Kidney epithelial cell (primary cell): ENCODE measurements around the gene DHX35. TPM values are rescaled to one million over a fixed set of nuclear protein-coding genes. Genes with fewer than 3 reads are reported as not detected.

Experiments used
- DNase-seq: peaks from one replicate; pipeline ENCODE4 v3.0.0-alpha.2; 2010; ENCODE audit warnings: low read depth
- H3K27me3 ChIP-seq: 2 replicates; pipeline ENCODE4 v1.6.0; 2011; ENCODE audit warnings: low read length; ENCODE audit not compliant: control insufficient read depth, insufficient read depth
- H3K36me3 ChIP-seq: 2 replicates; pipeline ENCODE4 v1.5.1; 2011; ENCODE audit warnings: low read length; ENCODE audit not compliant: control insufficient read depth, insufficient read depth
- H3K4me3 ChIP-seq: 2 replicates; pipeline ENCODE4 v1.5.1; 2011; ENCODE audit warnings: low read depth, mild to moderate bottlenecking, control low read depth, low read length
- CTCF ChIP-seq: IDR thresholded peaks from 2 replicates; pipeline ENCODE4 v1.5.1; 2011; ENCODE audit warnings: mild to moderate bottlenecking, moderate library complexity, low read length, control low read depth, inconsistent platforms; ENCODE audit not compliant: insufficient read depth, poor library complexity, severe bottlenecking
- total RNA-seq: library from RNA; depleted of rRNA; stranded (reverse); fragments of >200 nt; gene quantifications from 2 replicates; pipeline ENCODE4 v1.2.3, GENCODE V29; 2015

DHX35 gene
- total RNA-seq, 1 donor from 2014 or later: 7.4 TPM

GRCh38 chr20:38935967-38936407 lies 26.2 kb upstream of the DHX35 start:
- no peak for DNase-seq
- Histone ChIP-seq H3K4me3 (no peak overlapping the region), H3K36me3 (no peaks in the 10 kb centered on the region), H3K27me3 (no peaks in the 10 kb centered on the region)
- no peak for TF ChIP-seq CTCF

GRCh38 chr20:38937000-38937399 lies 25.1 kb upstream of the DHX35 start:
- DNase-seq: no peak
- Histone ChIP-seq H3K27me3 (no peaks in the 10 kb centered on the region), H3K36me3 (no peaks in the 10 kb centered on the region), H3K4me3 (no peak overlapping the region)
- no peak for TF ChIP-seq CTCF

GRCh38 chr20:38937978-38938473 lies 24.1 kb upstream of the DHX35 start:
- Histone ChIP-seq H3K4me3 (no peak overlapping the region), H3K27me3 (no peaks in the 10 kb centered on the region), H3K36me3 (no peaks in the 10 kb centered on the region)
- TF ChIP-seq CTCF: no peak
- no peak for DNase-seq

GRCh38 chr20:38939686-38940085 lies 22.5 kb upstream of the DHX35 start:
- no peak for TF ChIP-seq CTCF
- H3K4me3 ChIP-seq: no peak overlapping the region
- no peaks in the 10 kb centered on the region for H3K27me3 ChIP-seq
- no peak for DNase-seq
- H3K36me3 ChIP-seq: no peaks in the 10 kb centered on the region

- no peaks in the 10 kb centered on the region for H3K27me3 ChIP-seq
- TF ChIP-seq CTCF: no peak
- H3K36me3 ChIP-seq: no peaks in the 10 kb centered on the region
- no peak for DNase-seq
- no peak overlapping the region for H3K4me3 ChIP-seq
Observed at GRCh38 chr20:38940644-38941043, 21.5 kb upstream of the DHX35 start.

- no peak for TF ChIP-seq CTCF
- Histone ChIP-seq H3K27me3 (no peaks in the 10 kb centered on the region), H3K4me3 (no peak overlapping the region), H3K36me3 (no peaks in the 10 kb centered on the region)
- no peak for DNase-seq
Observed at GRCh38 chr20:38941726-38942389, 20.3 kb upstream of the DHX35 start.
